A673 (cell line): ENCODE data around the gene LRRFIP1.

Experiments used
- CTCF ChIP-seq: fragments of 300-800, 200-600 bp; sonication (generic); conservative IDR thresholded peaks from 2 replicates; pipeline ENCODE4 v1.5.1; 2017; ENCODE audit warnings: low read depth, mild to moderate bottlenecking, antibody characterized with exemption, low read length, moderate library complexity, mixed read lengths
- EZH2 ChIP-seq: fragments of 200-600 bp; sonication (generic); IDR thresholded peaks from 2 replicates; pipeline ENCODE4 v1.6.1; 2017; ENCODE audit warnings: borderline replicate concordance, low read depth, mild to moderate bottlenecking, mixed read lengths, antibody characterized with exemption, low read length; ENCODE audit not compliant: poor library complexity, severe bottlenecking

- no peak for TF ChIP-seq CTCF
- no peak for TF ChIP-seq EZH2
Measured at GRCh38 chr2:237763812-237764211, 136.4 kb downstream of the LRRFIP1 start.
